ENCODE results near the gene FA2H.
A peak's percentile ranks its signal among the peaks of the same experiment; 100 is the strongest.
"Not testable (repeated sequence)": the region's sequence is repeated elsewhere in the genome, so short reads cannot be mapped to it uniquely, and the experiment has no call there.

FA2H gene

DNA sequence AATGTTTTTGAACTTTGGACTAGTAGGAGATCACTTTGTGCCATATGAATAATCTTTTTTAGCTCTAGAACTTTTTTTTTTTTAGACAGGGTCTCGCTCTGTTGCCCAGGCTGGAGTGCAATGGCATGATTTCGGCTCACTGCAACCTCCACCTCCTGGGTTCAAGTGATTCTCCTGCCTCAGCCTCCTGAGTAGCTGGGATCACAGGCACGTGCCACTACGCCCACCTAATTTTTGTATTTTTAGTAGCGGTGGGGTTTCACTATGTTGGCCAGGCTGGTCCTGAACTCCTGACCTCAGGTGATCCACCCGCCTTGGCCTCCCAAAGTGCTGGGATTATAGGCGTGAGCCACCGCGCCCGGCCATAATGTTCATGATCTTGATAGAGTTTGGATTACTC, 105.7 kb downstream of the FA2H start:
- not testable (repeated sequence) for DNase-seq

DNA sequence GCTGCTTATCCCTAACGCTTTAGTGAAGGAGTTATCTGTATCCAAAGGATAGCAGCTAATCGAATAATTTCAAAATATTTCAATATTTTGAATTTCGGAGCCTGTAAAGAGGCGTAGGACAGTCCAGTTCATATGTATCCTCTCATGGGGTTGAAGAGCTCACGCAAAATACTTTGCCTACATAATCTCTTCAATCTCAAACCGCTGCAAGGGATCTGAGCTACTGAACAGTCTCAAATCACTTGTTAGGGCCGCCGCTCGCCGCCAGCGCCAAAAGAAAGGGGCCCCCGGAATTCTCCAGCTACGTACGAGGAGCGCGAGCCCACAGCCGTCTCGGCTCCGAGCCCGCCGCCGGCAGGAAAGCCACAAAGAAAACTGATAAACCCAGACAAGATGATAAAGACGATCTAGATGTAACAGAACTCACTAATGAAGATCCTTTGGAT, 107.3 kb downstream of the FA2H start:
- peak; percentile 6 for DNase-seq

DNA sequence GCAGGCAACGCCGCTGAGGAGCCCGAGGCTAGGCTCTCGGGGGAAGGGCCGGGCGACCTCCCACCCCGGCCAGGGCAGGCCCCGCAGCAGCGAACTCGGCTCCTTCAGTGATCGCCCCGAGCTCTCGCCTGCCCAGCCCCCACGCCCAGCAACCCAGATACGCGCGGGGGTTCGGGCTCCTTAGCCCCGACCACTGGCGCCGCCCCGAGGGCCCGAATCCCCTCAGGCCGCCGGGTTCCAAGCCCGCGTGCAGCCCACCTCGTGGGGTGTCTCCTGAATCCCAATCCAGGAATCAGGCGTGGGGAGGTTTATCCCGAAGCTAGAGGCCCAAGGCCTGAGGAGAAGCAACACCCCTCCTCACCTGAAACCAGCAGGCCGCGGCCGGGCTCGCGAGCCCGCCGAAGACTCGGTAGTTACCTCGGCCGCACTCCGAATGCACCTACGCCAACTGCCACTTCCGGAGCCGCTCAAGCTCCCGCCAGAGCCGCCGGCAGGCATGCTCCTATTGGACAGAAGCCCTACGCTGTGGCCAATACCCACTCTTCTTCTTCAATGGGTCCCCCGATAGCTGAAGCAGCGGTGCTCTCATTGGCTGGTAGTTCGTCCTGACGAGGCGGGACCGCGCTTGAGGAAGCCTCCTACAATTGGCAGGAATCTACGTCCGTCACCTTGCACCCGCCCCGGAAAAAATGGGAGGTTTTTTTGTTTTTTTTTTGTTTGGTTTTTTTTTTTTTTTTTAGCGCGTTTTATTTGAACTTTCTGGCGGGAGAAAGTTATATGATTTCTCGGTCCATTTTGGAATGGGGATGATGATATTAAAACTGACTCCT, 108.0 kb downstream of the FA2H start, which contains the start of gene RFWD3:
Gene RFWD3, minus strand, starts transcription at position 453 of the 830 bp plus-strand sequence. CDS start 5,428 bp downstream, outside the sequence.
- DNase-seq = peak; percentile 93

DNA sequence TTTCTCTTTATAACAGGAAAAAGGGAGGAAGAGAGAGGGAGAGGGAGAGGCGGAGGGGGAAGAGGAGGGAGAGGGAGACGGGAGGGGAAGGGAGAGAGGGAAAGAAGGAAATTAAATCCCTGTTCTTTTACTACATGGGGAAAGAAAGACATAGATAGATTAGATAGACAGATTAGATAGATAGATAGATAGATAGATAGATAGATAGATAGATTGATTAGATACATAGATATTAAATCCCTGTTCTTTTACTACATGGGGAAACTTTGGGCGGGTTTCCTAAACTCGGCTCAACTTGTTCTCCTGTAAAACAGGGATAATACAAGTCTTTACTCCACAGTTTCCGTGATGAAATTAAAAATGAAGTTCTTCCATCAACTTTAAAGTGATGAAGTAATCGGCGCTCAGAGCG, 108.6 kb downstream of the FA2H start:
- DNase-seq = no peak

All from activated CD4-positive, alpha-beta T cell treated with anti-CD3 and anti-CD28 coated beads, Interleukin-2, amount 50 U/mL, for 1 hour (primary cell).